ENCODE data around the gene MMAA. TPM values are rescaled to one million over a fixed set of nuclear protein-coding genes. Genes with fewer than 3 reads are reported as not detected.

Gene MMAA
- total and polyA plus RNA-seq, 9 of the 15 experiments (the other 6 are each of a cell fraction or from before 2014, with no cell fraction given), result 0.86 to 2.3 (median 1.4) TPM

GRCh38 chr4:145680902-145681301 lies 61.7 kb downstream of the MMAA start:
- Histone ChIP-seq H3K79me2 (ENCODE audit: control insufficient read depth, insufficient read depth, low read length) (no peaks in the 10 kb centered on the region), H3K27ac (ENCODE audit: extremely low read depth, low read depth, low read length) (no peak overlapping the region), H2AFZ (ENCODE audit: low read depth, low read length) (no peak overlapping the region), H3K36me3 (ENCODE audit: control insufficient read depth, insufficient read depth, low read length) (no peaks in the 10 kb centered on the region), H3K9me3 (replicated peaks; ENCODE audit: control insufficient read depth, insufficient read depth, low read depth, low read length) (no peaks in the 10 kb centered on the region), H3K4me2 (ENCODE audit: insufficient read depth, low read length) (no peak overlapping the region), H3K9me1 (ENCODE audit: control insufficient read depth, insufficient read depth, low read length) (no peaks in the 10 kb centered on the region), H3K4me3 (no peak overlapping the region), H3K4me1 (replicated peaks in 1 of 2; ENCODE audit: control insufficient read depth in 2 of 2, insufficient read depth in 2 of 2, low read length in 2 of 2) (no peaks in the 10 kb centered on the region; a peak in 1 of 5 replicates), H3K27me3 (ENCODE audit: control insufficient read depth in 2 of 2, insufficient read depth in 2 of 2, low read length in 2 of 2) (no peaks in the 10 kb centered on the region), H3K9ac (ENCODE audit: insufficient read depth in 1 of 2, low read depth in 2 of 2, low read length in 2 of 2) (no peak overlapping the region), H4K20me1 (replicated peaks; ENCODE audit: control insufficient read depth, insufficient read depth, low read length) (no peaks in the 10 kb centered on the region)
- in situ Hi-C loops (cut with MboI) (no loop called here), intact Hi-C loops (cut with micrococcal nuclease) (no loop called here)
- WGBS (ENCODE audit: insufficient coverage, low coverage, missing lambda C conversion rate), result 0% methylated on average over 1 of the region's 1 CpG
- TF ChIP-seq BCL6 (CRISPR knock-in tag; IDR thresholded peaks at IDR 0.05) (no peak), NFRKB (IDR thresholded peaks at IDR 0.05; ENCODE audit: low read depth) (no peak), POLR2AphosphoS2 (IDR thresholded peaks at IDR 0.05; ENCODE audit: low read length) (no peak), BCOR (IDR thresholded peaks at IDR 0.05) (no peak), HNRNPL (IDR thresholded peaks at IDR 0.05; ENCODE audit: low read depth, low read length) (no peak), PHF21A (IDR thresholded peaks at IDR 0.05; ENCODE audit: borderline replicate concordance, low read depth) (no peak), ZFP36 (IDR thresholded peaks at IDR 0.05; ENCODE audit: low read depth, low read length, partially characterized antibody) (no peak), U2AF1 (optimal IDR thresholded peaks at IDR 0.05; ENCODE audit: low read depth, low read length) (no peak), SMARCA4 (IDR thresholded peaks at IDR 0.05) (no peak), PTBP1 (IDR thresholded peaks at IDR 0.05; ENCODE audit: low read depth, low read length) (no peak), EGR1 (conservative IDR thresholded peaks at IDR 0.05) (no peak), RFX1 (IDR thresholded peaks at IDR 0.05) (no peak), EP400 (IDR thresholded peaks at IDR 0.05) (no peak), PCBP2 (IDR thresholded peaks at IDR 0.05; ENCODE audit: low read depth, low read length, poor library complexity, severe bottlenecking) (no peak), MCM2 (IDR thresholded peaks at IDR 0.05; ENCODE audit: low read depth) (no peak), GATAD2B (IDR thresholded peaks at IDR 0.05; ENCODE audit: borderline replicate concordance) (no peak), ZNF436 (CRISPR knock-in tag; IDR thresholded peaks at IDR 0.05) (no peak), NCOR1 (IDR thresholded peaks at IDR 0.05) (no peak), MCM3 (IDR thresholded peaks at IDR 0.05) (no peak)
- TF ChIP-seq, protein P1, sequence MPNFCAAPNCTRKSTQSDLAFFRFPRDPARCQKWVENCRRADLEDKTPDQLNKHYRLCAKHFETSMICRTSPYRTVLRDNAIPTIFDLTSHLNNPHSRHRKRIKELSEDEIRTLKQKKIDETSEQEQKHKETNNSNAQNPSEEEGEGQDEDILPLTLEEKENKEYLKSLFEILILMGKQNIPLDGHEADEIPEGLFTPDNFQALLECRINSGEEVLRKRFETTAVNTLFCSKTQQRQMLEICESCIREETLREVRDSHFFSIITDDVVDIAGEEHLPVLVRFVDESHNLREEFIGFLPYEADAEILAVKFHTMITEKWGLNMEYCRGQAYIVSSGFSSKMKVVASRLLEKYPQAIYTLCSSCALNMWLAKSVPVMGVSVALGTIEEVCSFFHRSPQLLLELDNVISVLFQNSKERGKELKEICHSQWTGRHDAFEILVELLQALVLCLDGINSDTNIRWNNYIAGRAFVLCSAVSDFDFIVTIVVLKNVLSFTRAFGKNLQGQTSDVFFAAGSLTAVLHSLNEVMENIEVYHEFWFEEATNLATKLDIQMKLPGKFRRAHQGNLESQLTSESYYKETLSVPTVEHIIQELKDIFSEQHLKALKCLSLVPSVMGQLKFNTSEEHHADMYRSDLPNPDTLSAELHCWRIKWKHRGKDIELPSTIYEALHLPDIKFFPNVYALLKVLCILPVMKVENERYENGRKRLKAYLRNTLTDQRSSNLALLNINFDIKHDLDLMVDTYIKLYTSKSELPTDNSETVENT (CRISPR knock-in tag; IDR thresholded peaks at IDR 0.05), result no peak
- DNase-seq (ENCODE audit: extremely low read depth in 1 of 4, low spot score in 3 of 4), result no peak
- ChIA-PET CTCF (ENCODE audit: low intra/inter-chr PET ratio) (no interaction called here), POLR2A (no interaction called here)
- FAIRE-seq, result no peak
- no peak for ATAC-seq
- BruUV-seq (replicated peaks), result no TSS peak
